ENCODE data around the gene APP.

Gene APP

GRCh38 chr21:25964015-25964414 lies 206.6 kb downstream of the APP start:
- TF ChIP-seq, protein P1, sequence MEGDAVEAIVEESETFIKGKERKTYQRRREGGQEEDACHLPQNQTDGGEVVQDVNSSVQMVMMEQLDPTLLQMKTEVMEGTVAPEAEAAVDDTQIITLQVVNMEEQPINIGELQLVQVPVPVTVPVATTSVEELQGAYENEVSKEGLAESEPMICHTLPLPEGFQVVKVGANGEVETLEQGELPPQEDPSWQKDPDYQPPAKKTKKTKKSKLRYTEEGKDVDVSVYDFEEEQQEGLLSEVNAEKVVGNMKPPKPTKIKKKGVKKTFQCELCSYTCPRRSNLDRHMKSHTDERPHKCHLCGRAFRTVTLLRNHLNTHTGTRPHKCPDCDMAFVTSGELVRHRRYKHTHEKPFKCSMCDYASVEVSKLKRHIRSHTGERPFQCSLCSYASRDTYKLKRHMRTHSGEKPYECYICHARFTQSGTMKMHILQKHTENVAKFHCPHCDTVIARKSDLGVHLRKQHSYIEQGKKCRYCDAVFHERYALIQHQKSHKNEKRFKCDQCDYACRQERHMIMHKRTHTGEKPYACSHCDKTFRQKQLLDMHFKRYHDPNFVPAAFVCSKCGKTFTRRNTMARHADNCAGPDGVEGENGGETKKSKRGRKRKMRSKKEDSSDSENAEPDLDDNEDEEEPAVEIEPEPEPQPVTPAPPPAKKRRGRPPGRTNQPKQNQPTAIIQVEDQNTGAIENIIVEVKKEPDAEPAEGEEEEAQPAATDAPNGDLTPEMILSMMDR (IDR thresholded peaks at IDR 0.05) = no peak
- peak overlapping the region in 1 of 2 donors; percentile 64 for H3K27ac ChIP-seq
- H3K4me3 ChIP-seq = no peak overlapping the region
- DNase-seq (ENCODE audit: low spot score) = no peak

- DNase-seq (ENCODE audit: low spot score) = no peak
- H3K27ac ChIP-seq = peak overlapping the region in 1 of 2 donors; percentile 64
- TF ChIP-seq, protein P1 (IDR thresholded peaks at IDR 0.05) = no peak
- no peak overlapping the region for H3K4me3 ChIP-seq
These were observed 207.4 kb downstream of the APP start for GRCh38 chr21:25963181-25963580.

GRCh38 chr21:25961042-25961441 lies 209.5 kb downstream of the APP start:
- TF ChIP-seq, protein P1 (IDR thresholded peaks at IDR 0.05) = no peak
- DNase-seq (ENCODE audit: low spot score) = no peak
- H3K27ac ChIP-seq = no peak overlapping the region
- no peak overlapping the region for H3K4me3 ChIP-seq

DNA sequence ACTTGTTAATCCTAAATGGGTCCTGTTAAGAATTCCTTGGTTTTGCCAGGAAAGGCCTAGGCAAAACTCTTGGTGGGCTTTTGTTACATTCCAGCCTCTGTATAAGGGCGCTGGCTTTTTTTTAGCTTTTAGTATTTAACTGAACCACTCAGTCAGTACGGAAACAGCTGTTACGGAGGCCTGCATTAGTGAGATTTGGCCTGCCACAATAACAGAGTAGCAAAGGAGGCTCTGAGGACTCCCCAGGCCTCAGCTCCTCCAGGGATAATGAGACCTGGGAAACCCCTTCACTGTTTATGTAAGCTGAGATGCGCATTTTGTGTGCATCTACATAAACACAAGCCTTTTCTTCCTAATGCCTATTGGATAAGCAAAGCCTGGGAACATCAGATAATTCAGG lies 210.2 kb downstream of the APP start:
- TF ChIP-seq, protein P1 (IDR thresholded peaks at IDR 0.05) = no peak
- H3K4me3 ChIP-seq = no peak overlapping the region
- H3K27ac ChIP-seq = no peak overlapping the region
- DNase-seq (ENCODE audit: low spot score) = no peak

GRCh38 chr21:25959799-25960198 lies 210.8 kb downstream of the APP start:
- DNase-seq (ENCODE audit: low spot score) = no peak
- H3K27ac ChIP-seq = no peak overlapping the region
- H3K4me3 ChIP-seq = no peak overlapping the region
- TF ChIP-seq, protein P1 (IDR thresholded peaks at IDR 0.05) = no peak

DNA sequence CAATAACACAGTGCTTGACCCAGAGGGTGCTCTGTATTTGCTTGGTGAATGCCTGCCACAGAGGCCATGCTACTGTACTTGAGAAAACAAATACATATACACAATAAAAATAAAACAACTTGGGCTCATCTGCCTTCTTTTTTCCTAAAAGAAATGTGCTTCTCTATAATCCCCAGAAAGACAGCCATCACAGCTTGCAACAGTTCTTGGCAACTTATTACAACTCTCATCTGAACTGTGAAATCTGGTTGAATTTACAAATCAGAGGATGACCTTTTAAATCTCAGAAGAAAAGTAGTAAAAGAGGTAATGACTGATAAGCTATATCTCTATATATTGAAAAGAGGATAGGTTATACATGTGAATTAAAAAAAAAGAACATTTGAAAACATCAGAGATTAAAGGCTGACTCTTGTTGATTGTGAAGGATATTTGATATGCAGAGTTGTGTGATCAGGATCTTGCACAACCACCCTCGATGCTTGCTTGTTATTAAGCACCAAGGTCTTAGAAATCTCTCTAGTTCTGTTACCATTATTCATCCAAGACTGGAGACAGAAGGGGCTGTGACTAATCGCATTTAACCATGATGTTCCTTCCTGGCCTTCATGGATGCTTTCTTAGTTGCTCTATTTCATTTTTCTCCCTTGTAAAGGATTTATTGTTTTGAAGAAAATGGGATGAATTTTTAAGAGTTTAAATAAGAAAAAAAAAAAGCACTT lies 213.4 kb downstream of the APP start:
- Histone ChIP-seq H3K4me3 (no peak overlapping the region), H3K27ac (no peak overlapping the region)
- DNase-seq (ENCODE audit: low spot score) = no peak
- TF ChIP-seq, protein P1 (IDR thresholded peaks at IDR 0.05) = no peak

- TF ChIP-seq, protein P1 (IDR thresholded peaks at IDR 0.05) = no peak
- no peak for DNase-seq (ENCODE audit: low spot score)
- Histone ChIP-seq H3K4me3 (no peak overlapping the region), H3K27ac (no peak overlapping the region)
These were observed 214.9 kb downstream of the APP start for GRCh38 chr21:25955646-25956045.
